ENCODE results near the gene NTRK3. TPM values are rescaled to one million over a fixed set of nuclear protein-coding genes. Genes with fewer than 3 reads are reported as not detected.

Gene NTRK3
- total RNA-seq, 1 experiment from 2014 or later: not detected

DNA sequence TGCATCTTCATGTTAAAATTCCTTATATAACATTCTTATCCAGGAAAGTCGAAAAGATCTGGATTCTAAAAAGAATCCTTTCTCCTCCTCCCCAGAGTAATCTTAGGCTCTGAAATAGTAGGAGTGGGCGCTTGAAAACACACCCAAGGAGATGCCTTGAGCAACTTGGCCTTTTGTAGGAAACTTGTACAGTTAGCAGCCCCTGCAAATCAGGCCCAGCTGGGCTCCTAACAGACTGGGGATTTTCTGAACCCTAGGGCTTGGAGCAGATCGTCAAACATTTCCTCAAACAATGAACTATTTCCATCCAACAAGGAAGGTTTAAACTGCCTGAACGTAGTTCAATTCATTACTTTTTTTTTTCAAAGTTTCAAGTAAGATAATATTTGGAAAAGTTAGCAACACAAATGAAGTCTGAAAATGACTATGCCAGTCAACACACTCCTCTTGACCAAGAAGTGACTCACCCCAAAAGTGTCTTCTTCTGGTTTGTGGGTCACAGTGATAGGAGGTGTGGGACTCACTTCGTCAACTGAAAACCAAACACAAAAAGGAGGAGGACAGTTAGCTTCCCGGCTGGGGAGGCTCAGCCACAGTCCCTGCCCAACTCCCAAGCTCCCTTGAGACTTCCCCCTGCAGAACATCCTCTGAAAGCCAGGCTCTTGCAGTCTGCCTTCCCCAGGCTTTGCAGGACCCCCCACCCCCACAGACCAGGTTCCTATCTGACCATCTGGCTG, 129.7 kb downstream of the NTRK3 start:
- TF ChIP-seq, protein P1, sequence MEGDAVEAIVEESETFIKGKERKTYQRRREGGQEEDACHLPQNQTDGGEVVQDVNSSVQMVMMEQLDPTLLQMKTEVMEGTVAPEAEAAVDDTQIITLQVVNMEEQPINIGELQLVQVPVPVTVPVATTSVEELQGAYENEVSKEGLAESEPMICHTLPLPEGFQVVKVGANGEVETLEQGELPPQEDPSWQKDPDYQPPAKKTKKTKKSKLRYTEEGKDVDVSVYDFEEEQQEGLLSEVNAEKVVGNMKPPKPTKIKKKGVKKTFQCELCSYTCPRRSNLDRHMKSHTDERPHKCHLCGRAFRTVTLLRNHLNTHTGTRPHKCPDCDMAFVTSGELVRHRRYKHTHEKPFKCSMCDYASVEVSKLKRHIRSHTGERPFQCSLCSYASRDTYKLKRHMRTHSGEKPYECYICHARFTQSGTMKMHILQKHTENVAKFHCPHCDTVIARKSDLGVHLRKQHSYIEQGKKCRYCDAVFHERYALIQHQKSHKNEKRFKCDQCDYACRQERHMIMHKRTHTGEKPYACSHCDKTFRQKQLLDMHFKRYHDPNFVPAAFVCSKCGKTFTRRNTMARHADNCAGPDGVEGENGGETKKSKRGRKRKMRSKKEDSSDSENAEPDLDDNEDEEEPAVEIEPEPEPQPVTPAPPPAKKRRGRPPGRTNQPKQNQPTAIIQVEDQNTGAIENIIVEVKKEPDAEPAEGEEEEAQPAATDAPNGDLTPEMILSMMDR (IDR thresholded peaks at IDR 0.05; ENCODE audit: unreplicated experiment): no peak
- H3K27ac Mint-ChIP-seq (ENCODE audit: unreplicated experiment): no peak overlapping the region
- peaks cover 22% of the 10 kb centered on the region for H3K27me3 Mint-ChIP-seq (ENCODE audit: unreplicated experiment)
- intact Hi-C loops (cut with micrococcal nuclease; ENCODE audit: unreplicated experiment): no loop called here
- no peaks in the 10 kb centered on the region for H3K36me3 Mint-ChIP-seq (ENCODE audit: insufficient read depth, unreplicated experiment)
- no peak for DNase-seq
- no peaks in the 10 kb centered on the region for H3K4me1 Mint-ChIP-seq (ENCODE audit: low read depth, unreplicated experiment)
- H3K9me3 Mint-ChIP-seq (ENCODE audit: low read depth, unreplicated experiment): no peaks in the 10 kb centered on the region
- no TSS peak for BruUV-seq (replicated peaks)
- CTCF ChIA-PET: no interaction called here
- no peak overlapping the region for H3K4me3 Mint-ChIP-seq (ENCODE audit: low read depth, unreplicated experiment)

DNA sequence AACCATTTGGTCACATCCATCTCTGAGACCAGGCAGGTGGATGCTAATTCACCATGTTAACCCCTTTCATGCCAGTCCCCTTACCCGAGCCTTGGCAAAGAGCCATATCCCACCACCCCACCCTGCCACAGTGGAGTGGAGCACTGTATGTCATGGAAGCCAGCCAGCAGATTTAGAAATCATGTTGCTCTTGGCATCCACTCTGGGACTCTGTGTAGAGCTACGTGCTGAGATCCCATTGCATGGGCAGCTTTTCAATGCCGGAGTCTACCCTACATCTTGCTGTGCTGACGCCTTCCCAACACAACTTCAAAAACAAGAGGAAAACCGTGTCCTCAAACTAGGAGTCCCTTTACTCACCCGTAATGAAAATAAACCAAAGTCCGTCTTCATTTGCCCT, 131.0 kb downstream of the NTRK3 start:
- no TSS peak for BruUV-seq (replicated peaks)
- no peak for DNase-seq
- CTCF ChIA-PET: no interaction called here
- Mint-ChIP-seq H3K4me1 (ENCODE audit: low read depth, unreplicated experiment) (no peaks in the 10 kb centered on the region), H3K36me3 (ENCODE audit: insufficient read depth, unreplicated experiment) (no peaks in the 10 kb centered on the region), H3K27me3 (ENCODE audit: unreplicated experiment) (peaks cover 25% of the 10 kb centered on the region), H3K4me3 (ENCODE audit: low read depth, unreplicated experiment) (no peak overlapping the region), H3K27ac (ENCODE audit: unreplicated experiment) (no peak overlapping the region), H3K9me3 (ENCODE audit: low read depth, unreplicated experiment) (no peaks in the 10 kb centered on the region)
- intact Hi-C loops (cut with micrococcal nuclease; ENCODE audit: unreplicated experiment): no loop called here
- TF ChIP-seq, protein P1 (IDR thresholded peaks at IDR 0.05; ENCODE audit: unreplicated experiment): no peak

DNA sequence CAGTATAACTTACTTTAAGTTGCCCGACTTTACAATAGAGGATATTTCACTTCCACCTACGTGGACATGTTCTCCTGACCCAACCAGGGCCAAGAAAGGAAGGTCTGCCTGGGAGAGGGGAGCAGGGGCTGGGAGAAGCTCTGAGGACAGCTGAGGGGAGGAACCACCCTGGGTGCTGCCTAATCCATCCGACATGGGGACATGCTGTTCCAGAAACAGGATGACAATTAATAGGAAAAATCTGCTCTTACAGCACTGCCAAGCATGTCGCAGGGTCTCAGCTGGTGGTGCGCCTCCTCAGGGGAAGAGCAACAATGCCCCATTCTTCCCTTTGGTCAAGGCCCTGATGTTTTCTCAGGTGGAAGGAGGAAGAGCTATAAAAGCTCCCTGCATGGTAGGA, 132.3 kb downstream of the NTRK3 start:
- TF ChIP-seq, protein P1 (IDR thresholded peaks at IDR 0.05; ENCODE audit: unreplicated experiment): no peak
- BruUV-seq (replicated peaks): no TSS peak
- H3K27ac Mint-ChIP-seq (ENCODE audit: unreplicated experiment): no peak overlapping the region
- H3K27me3 Mint-ChIP-seq (ENCODE audit: unreplicated experiment): peaks cover 36% of the 10 kb centered on the region
- intact Hi-C loops (cut with micrococcal nuclease; ENCODE audit: unreplicated experiment): no loop called here
- no peak overlapping the region for H3K4me3 Mint-ChIP-seq (ENCODE audit: low read depth, unreplicated experiment)
- H3K4me1 Mint-ChIP-seq (ENCODE audit: low read depth, unreplicated experiment): no peaks in the 10 kb centered on the region
- CTCF ChIA-PET: no interaction called here
- no peaks in the 10 kb centered on the region for H3K9me3 Mint-ChIP-seq (ENCODE audit: low read depth, unreplicated experiment)
- no peaks in the 10 kb centered on the region for H3K36me3 Mint-ChIP-seq (ENCODE audit: insufficient read depth, unreplicated experiment)
- DNase-seq: no peak

GRCh38 chr15:88121968-88122530, 134.5 kb downstream of the NTRK3 start:
- Mint-ChIP-seq H3K36me3 (ENCODE audit: insufficient read depth, unreplicated experiment) (no peaks in the 10 kb centered on the region), H3K9me3 (ENCODE audit: low read depth, unreplicated experiment) (no peaks in the 10 kb centered on the region), H3K27me3 (ENCODE audit: unreplicated experiment) (peaks cover 58% of the 10 kb centered on the region), H3K27ac (ENCODE audit: unreplicated experiment) (no peak overlapping the region), H3K4me1 (ENCODE audit: low read depth, unreplicated experiment) (no peaks in the 10 kb centered on the region), H3K4me3 (ENCODE audit: low read depth, unreplicated experiment) (no peak overlapping the region)
- no TSS peak for BruUV-seq (replicated peaks)
- CTCF ChIA-PET: no interaction called here
- intact Hi-C loops (cut with micrococcal nuclease; ENCODE audit: unreplicated experiment): no loop called here
- TF ChIP-seq, protein P1 (IDR thresholded peaks at IDR 0.05; ENCODE audit: unreplicated experiment): no peak
- DNase-seq: no peak
